Astrocyte (in vitro differentiated cells and primary cell): ENCODE measurements around the gene TRIM10. TPM values are rescaled to one million over a fixed set of nuclear protein-coding genes. Genes with fewer than 3 reads are reported as not detected.

Experiments used
- DNase-seq: peaks from one replicate; pipeline ENCODE4 v3.0.0-alpha.2; 2010; ENCODE audit warnings: low read depth
- FAIRE-seq: peaks from 2 replicates; lab custom pipeline; 2011; peaks lifted over from hg19 to GRCh38; lab: Jason Lieb, UNC
- H2AFZ ChIP-seq: 2 replicates; pipeline ENCODE4 v1.6.0; 2012; ENCODE audit warnings: low read depth, low read length, inconsistent platforms
- H3K27ac ChIP-seq: 2 replicates; pipeline ENCODE4 v1.5.1; 2011; ENCODE audit warnings: low read depth, low read length, inconsistent platforms
- H3K27me3 ChIP-seq: 2 replicates; pipeline ENCODE4 v1.6.0; 2011; ENCODE audit warnings: low read length, inconsistent platforms; ENCODE audit not compliant: insufficient read depth
- H3K36me3 ChIP-seq: 2 replicates; pipeline ENCODE4 v1.5.1; 2011; ENCODE audit warnings: low read length, inconsistent platforms; ENCODE audit not compliant: insufficient read depth
- H3K4me1 ChIP-seq: 2 replicates; pipeline ENCODE4 v1.5.1; 2011; ENCODE audit warnings: low read length, inconsistent platforms; ENCODE audit not compliant: insufficient read depth
- H3K4me2 ChIP-seq: 2 replicates; pipeline ENCODE4 v1.6.0; 2012; ENCODE audit warnings: low read length, inconsistent platforms
- H3K4me3 ChIP-seq: 2 replicates; pipeline ENCODE4 v1.5.1; 2011; ENCODE audit warnings: low read depth, mild to moderate bottlenecking, low read length, inconsistent platforms; ENCODE audit not compliant: insufficient read depth
- H3K79me2 ChIP-seq: 2 replicates; pipeline ENCODE4 v1.6.0; 2012; ENCODE audit warnings: mild to moderate bottlenecking, low read length, inconsistent platforms; ENCODE audit not compliant: insufficient read depth
- H3K9ac ChIP-seq: 2 replicates; pipeline ENCODE4 v1.6.0; 2012; ENCODE audit warnings: mild to moderate bottlenecking, low read length, inconsistent platforms
- H3K9me3 ChIP-seq: 2 replicates; pipeline ENCODE4 v1.5.1; 2012; ENCODE audit warnings: low read depth, mild to moderate bottlenecking, low read length, inconsistent platforms; ENCODE audit not compliant: insufficient read depth
- H4K20me1 ChIP-seq: 2 replicates; pipeline ENCODE4 v1.6.0; 2012; ENCODE audit warnings: low read length, inconsistent platforms; ENCODE audit not compliant: insufficient read depth
- H3K27ac Mint-ChIP-seq: one replicate; pipeline ENCODE4 v1.8.0; 2021; ENCODE audit warnings: mild to moderate bottlenecking, mixed read lengths; ENCODE audit not compliant: unreplicated experiment
- H3K27me3 Mint-ChIP-seq: one replicate; pipeline ENCODE4 v1.8.0; 2021; ENCODE audit warnings: low read depth, mixed read lengths; ENCODE audit not compliant: unreplicated experiment
- H3K36me3 Mint-ChIP-seq: one replicate; pipeline ENCODE4 v1.8.0; 2021; ENCODE audit warnings: low read depth, mixed read lengths; ENCODE audit not compliant: unreplicated experiment
- H3K4me1 Mint-ChIP-seq: one replicate; pipeline ENCODE4 v1.8.0; 2021; ENCODE audit warnings: low read depth, mixed read lengths; ENCODE audit not compliant: unreplicated experiment
- H3K4me3 Mint-ChIP-seq: one replicate; pipeline ENCODE4 v1.8.0; 2021; ENCODE audit warnings: mild to moderate bottlenecking, moderate library complexity, mixed read lengths; ENCODE audit not compliant: unreplicated experiment
- H3K9me3 Mint-ChIP-seq: one replicate; pipeline ENCODE4 v1.8.0; 2021; ENCODE audit warnings: mild to moderate bottlenecking, mixed read lengths; ENCODE audit not compliant: unreplicated experiment
- EZH2 ChIP-seq: IDR thresholded peaks from 2 replicates; pipeline ENCODE4 v1.6.1; 2012; ENCODE audit warnings: mild to moderate bottlenecking, low read length, inconsistent platforms; ENCODE audit not compliant: insufficient read depth
- total RNA-seq: library from RNA; stranded (reverse); gene quantifications from 2 replicates; pipeline ENCODE4 v1.2.1, GENCODE V29; 2021
- TF ChIP-seq, protein P1 (sequence below): IDR thresholded peaks from 2 replicates; pipeline ENCODE4 v1.5.1; 2011; ENCODE audit warnings: low read depth, mild to moderate bottlenecking, inconsistent platforms, low read length, moderate library complexity; ENCODE audit not compliant: insufficient read depth

TRIM10 gene
- total RNA-seq, 1 donor from 2014 or later, result not detected

DNA sequence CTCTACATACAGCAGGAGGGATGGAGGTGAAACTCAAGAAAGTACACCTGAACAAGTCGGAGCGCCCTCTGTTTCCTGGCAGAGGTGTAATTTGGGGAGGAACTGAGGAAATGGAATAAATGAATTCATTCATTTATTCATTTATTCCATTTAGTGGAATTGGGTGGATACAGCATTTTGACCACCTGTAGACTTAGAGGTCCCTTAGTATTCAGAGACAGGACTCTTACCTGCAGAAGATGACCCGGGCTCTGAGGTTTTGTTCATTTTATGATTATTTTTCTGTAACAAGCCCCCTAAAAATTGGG lies 57.2 kb downstream of the TRIM10 start:
- Histone ChIP-seq H2AFZ (peak overlapping the region; percentile 83), H3K79me2 (no peaks in the 10 kb centered on the region), H3K9me3 (no peaks in the 10 kb centered on the region), H3K27ac (no peak overlapping the region), H4K20me1 (no peaks in the 10 kb centered on the region), H3K9ac (no peak overlapping the region), H3K4me1 (peaks cover 13% of the 10 kb centered on the region), H3K36me3 (no peaks in the 10 kb centered on the region), H3K27me3 (peaks cover 49% of the 10 kb centered on the region), H3K4me2 (peak overlapping the region; percentile 89), H3K4me3 (no peak overlapping the region)
- DNase-seq (no peak), FAIRE-seq (no peak)
- H3K27ac Mint-ChIP-seq, result no peak overlapping the region
- peaks cover 7% of the 10 kb centered on the region for H3K4me1 Mint-ChIP-seq
- peak overlapping the region; percentile 89 for H3K4me3 Mint-ChIP-seq
- H3K27me3 Mint-ChIP-seq, result peaks cover 61% of the 10 kb centered on the region
- H3K36me3 Mint-ChIP-seq, result peaks cover 2% of the 10 kb centered on the region
- no peak for TF ChIP-seq EZH2
- TF ChIP-seq, protein P1, sequence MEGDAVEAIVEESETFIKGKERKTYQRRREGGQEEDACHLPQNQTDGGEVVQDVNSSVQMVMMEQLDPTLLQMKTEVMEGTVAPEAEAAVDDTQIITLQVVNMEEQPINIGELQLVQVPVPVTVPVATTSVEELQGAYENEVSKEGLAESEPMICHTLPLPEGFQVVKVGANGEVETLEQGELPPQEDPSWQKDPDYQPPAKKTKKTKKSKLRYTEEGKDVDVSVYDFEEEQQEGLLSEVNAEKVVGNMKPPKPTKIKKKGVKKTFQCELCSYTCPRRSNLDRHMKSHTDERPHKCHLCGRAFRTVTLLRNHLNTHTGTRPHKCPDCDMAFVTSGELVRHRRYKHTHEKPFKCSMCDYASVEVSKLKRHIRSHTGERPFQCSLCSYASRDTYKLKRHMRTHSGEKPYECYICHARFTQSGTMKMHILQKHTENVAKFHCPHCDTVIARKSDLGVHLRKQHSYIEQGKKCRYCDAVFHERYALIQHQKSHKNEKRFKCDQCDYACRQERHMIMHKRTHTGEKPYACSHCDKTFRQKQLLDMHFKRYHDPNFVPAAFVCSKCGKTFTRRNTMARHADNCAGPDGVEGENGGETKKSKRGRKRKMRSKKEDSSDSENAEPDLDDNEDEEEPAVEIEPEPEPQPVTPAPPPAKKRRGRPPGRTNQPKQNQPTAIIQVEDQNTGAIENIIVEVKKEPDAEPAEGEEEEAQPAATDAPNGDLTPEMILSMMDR, result no peak
- H3K9me3 Mint-ChIP-seq, result no peaks in the 10 kb centered on the region

DNA sequence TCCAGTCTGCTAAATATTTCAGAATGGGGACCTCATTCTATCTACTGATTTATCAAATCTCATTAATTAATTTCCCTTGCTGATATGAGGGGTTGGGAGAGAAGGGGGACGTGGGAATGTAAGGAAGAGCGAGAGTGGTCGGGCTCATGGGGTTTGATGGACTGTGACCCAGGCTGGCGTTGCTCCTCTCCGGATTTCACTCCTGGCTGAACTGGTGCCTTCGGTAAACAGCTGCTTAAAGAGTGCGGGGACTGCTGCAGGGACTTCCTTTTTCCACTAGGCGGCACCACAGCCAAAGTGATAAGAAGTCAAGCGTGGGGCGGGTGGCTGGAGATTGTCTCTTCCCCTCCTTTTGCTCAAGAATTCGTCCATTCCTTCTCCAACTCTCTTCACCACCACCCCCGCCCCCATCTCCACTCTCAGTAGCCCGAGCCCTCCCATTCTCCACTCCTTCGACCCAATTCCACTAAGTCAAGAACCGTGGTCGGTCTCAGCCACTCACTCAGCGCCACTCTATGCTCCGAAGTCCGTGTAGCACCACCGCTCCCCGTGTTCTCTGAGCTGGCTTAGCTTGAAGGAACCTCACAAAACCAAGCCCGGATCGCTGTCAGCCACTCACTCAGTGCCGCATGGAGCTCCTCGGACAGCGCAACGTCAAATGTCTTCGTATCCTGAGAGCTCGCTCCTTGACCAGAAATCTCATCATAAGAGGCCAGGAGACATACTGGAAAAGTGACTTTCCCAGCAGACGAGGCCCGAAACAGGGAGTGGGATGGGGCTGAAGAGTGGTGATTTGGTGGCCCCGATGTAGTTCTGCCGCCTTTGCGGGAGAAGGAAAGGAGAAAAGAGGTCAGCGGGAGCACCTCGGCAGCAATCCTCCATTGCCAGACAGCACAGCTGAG lies 57.8 kb downstream of the TRIM10 start:
- DNase-seq (peak; percentile 58), FAIRE-seq (no peak)
- no peaks in the 10 kb centered on the region for H3K9me3 ChIP-seq
- H2AFZ ChIP-seq, result peak overlapping the region; percentile 83
- Mint-ChIP-seq H3K4me1 (peaks cover 7% of the 10 kb centered on the region), H3K27ac (no peak overlapping the region), H3K9me3 (no peaks in the 10 kb centered on the region), H3K4me3 (peak overlapping the region; percentile 89), H3K36me3 (peaks cover 2% of the 10 kb centered on the region), H3K27me3 (peaks cover 62% of the 10 kb centered on the region)
- no peak overlapping the region for H3K27ac ChIP-seq
- H3K4me2 ChIP-seq, result peak overlapping the region; percentile 89
- H3K4me3 ChIP-seq, result peak overlapping the region; percentile 46
- no peak for TF ChIP-seq EZH2
- TF ChIP-seq, protein P1, result peak; percentile 85
- peaks cover 50% of the 10 kb centered on the region for H3K27me3 ChIP-seq
- H4K20me1 ChIP-seq, result no peaks in the 10 kb centered on the region
- H3K9ac ChIP-seq, result peak overlapping the region; percentile 40
- no peaks in the 10 kb centered on the region for H3K79me2 ChIP-seq
- H3K36me3 ChIP-seq, result no peaks in the 10 kb centered on the region
- H3K4me1 ChIP-seq, result peaks cover 13% of the 10 kb centered on the region
